ENCODE results near the gene DEFB116.
"Not testable (repeated sequence)": the region's sequence is repeated elsewhere in the genome, so short reads cannot be mapped to it uniquely, and the experiment has no call there.

DEFB116 gene

DNA sequence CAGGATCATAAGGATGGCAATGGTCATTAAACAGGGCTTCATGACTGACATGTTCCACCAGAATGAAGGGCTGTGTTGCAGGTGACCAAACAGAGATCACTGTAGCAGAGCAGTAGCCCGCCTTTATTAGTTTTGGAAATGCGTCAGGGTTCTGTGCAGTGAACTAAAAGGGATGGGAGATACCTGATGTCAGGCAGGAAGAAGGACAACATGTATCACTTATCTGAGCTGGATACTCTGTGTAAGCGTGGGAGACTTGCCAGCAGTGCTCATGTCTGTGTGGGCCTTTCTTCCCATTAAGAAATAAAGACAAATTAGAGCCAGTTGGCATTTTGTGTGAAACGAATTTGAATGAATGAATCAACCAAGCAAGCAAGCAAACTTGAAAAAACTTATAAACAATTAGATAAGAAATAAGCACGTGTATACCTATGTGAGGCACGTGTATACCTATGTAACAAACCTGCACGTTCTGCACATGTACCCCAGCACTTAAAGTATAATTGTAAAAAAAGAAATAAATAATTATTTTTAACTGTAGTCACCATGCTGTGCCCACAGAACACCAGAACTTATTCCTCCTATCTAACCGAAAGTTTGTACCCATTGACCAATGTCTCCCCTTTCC, at the start of gene DEFB116:
Gene DEFB116, minus strand, starts transcription at position 51 of the 628 bp plus-strand sequence. Its CDS starts 0 bp downstream, at position 51.
- DNase-seq: no peak

DNA sequence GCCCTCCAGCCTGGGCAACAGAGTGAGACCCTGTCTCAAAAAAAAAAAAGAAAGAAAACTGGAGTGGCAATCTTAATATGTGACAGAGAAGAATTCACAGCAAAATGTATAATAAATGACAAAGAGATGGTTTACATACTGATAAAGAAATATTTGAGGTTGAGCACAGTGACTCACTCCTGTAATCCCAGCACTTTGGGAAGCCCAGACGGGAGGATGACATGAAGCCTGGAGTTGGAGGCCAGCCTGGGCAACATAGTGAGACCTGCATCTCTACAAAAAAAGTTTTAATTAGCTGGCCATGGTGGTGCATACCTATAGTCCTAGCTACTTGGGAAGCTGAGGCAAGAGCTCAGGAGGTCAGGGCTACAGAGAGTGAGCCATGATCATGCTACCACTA, 47.6 kb upstream of the DEFB116 start:
- DNase-seq: no peak

DNA sequence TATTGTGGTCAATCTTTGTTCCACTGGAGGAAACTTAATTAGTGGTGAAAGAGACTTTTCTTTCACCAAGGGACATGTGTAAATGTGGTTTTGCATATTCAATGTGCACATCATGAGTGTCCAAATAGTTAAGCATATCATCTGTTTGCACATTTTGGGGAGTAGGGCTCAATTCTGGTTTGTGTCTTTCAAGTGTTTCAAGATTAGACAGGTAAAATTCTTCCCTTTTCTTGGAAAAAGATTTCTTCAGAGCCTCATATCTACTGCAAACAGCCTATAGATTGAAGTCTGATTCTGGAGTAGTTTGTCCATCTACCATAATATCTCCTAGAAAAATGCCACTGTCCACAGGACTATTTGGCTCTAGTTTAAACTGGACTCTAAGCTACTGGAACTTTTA, 33.1 kb upstream of the DEFB116 start:
- DNase-seq: no peak

- no peak for DNase-seq
Measured at GRCh38 chr20:31330893-31331292, 22.5 kb upstream of the DEFB116 start.

DNA sequence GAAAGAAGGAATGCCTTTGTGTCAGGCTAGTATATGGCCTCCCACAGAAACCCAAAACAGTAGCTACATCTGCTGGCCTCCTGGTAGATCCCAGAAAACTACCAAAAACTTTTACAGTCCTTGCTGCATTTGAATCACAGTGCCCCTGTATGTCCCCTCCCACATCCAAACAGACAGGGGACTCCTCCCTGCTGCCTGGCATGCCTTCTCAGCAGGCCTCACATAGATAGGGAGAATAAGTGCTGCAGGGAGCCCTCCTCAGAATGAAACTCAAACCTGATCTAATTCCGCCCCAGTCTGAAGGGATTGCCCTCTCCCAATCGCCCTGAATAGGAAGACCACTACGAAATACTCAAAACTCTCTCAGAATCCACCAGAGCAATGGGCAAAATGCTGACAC, 14.1 kb upstream of the DEFB116 start:
- DNase-seq: no peak

DNA sequence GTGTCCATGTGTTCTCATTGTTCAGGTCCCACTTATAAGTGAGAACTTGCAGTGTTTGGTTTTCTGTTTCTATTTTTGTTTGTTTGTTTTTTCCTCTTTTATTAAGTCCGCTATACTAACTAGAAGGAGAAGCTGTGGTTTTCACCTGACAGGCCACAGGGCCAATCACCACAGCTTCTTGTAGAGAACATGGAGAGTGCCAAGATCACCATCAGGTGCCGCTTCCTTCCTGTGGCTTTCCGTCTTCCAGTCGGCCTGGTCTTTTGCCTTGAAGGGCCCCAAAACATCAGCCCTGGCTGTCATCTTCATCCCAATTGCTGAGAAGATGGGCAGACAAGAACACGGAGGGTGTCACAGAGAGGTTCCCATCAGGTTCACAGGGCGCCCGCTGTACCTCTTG, 23.4 kb downstream of the DEFB116 start:
- DNase-seq: not testable (repeated sequence)

DNA sequence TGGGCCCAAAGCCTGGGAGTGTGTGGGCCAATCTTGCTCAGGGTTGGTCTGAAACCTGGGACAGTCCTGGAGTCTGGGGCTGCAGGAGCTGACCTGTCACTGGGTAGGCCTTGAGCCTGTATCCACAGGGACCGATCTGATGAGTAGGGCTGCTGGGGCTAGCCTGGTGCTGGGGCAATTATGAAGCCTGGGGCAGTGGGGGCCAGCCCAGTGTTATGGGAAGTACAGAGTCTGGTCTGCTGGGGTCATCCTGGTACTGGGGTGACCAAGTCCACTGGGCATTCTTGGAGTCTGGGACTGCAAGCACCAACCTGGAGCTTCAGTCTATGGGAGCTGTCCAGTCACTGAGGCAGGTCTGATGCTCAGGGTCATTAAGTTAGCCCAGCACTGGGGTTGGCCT, 30.2 kb downstream of the DEFB116 start:
- DNase-seq: no peak

- no peak for DNase-seq
Measured at GRCh38 chr20:31274441-31274840, 33.9 kb downstream of the DEFB116 start.

DNA sequence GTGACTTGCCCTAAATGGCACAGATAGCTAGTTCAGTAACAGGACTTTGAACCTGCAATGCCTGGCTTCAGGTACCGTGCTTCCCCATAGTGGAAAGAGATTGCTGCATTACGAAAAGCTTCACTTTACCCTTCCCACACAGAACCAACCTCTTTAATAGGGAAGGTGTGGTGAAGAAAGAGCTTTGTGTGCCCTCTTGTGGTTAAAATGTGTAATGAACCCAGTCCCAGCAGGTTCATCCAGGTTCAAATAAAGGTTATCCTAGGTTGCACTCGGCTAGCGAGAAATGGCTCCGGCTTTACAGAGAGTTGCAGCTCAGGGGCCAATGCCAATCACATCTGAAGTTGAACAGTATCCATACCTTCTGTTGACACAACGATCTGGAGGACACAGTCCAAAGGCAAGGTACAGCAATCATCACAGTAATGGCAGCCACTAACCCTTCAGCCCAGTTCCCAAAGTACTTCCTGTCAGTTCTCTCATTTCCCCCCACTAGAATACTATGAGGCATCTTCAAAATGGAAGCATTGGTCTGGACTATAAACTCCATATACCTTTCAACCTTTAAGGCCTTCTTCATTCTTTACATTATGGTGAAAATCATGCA, 48.0 kb downstream of the DEFB116 start:
- DNase-seq: peak; percentile 67

DNA sequence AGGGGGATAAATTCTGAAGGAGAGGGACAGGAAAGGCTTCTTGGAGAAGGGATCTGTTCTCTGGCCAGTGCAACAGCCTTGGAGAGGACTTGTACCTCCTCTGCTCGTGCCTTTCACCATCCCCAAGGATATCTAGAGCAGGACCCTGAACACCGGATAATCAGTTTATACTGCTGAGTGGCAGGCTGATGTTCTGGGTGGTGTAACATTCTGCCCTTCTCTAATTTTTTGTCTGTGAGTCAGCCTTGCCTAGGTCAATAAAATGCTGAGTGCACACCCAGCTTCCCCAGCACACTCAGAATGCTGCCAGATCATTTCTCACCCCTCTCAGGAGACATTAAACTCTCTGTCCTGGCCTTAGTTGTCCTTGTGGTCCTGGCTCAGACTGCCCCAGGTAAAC, 51.0 kb downstream of the DEFB116 start, which contains the start of gene DEFB115:
Gene DEFB115, plus strand, starts transcription at position 301 of the 400 bp plus-strand sequence. Its CDS starts 0 bp downstream, at position 301.
- no peak for DNase-seq

GRCh38 chr20:31256959-31257358, 51.4 kb downstream of the DEFB116 start:
- DNase-seq: no peak
